ENCODE results near the gene DENND1A.

DENND1A gene

DNA sequence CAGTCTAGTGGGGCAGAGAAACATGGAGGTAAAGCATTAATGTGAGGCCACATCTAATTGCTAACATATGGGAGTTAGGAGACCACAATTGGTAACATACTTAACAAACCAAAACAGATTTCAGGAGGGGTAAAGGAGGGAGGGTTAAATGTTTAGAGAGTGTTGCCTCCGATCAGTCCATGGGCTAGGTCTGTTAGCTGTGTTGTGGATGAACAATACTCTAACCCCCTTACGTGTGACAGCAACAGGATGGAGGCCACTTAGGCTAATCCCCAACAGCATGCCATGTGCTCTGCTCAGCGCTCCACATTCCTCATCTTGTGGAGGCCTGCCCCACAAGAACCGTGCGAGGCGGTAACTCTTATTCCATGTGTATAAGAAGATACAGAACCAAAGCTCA is 406.9 kb downstream of the DENND1A start:
- DNase-seq (ENCODE audit: insufficient read length, low spot score): no peak
- no peak for TF ChIP-seq POLR2A (IDR thresholded peaks at IDR 0.05; ENCODE audit: low read depth, low read length)
- FAIRE-seq: no peak

DNA sequence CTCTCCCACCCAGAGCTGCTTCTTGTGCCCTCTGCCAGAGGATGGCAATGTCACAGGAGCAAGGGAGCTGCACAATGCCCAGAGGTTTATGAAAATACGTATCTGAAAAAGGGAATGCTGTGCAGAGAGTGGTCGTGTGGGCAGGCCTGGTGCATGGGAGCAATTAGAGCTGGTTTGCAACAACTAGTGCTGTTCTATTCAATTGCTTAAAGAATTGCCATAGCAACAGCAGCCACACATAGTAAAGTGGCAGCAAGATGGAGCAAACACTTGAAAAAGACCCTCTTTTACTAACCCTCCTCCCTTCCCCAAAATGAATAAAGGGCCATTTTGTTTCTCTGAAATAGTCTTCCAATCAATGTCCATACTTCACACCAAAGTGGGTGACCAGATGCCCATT is 407.7 kb downstream of the DENND1A start:
- FAIRE-seq (no peak), DNase-seq (ENCODE audit: insufficient read length, low spot score) (no peak)
- TF ChIP-seq POLR2A (IDR thresholded peaks at IDR 0.05; ENCODE audit: low read depth, low read length): no peak

DNA sequence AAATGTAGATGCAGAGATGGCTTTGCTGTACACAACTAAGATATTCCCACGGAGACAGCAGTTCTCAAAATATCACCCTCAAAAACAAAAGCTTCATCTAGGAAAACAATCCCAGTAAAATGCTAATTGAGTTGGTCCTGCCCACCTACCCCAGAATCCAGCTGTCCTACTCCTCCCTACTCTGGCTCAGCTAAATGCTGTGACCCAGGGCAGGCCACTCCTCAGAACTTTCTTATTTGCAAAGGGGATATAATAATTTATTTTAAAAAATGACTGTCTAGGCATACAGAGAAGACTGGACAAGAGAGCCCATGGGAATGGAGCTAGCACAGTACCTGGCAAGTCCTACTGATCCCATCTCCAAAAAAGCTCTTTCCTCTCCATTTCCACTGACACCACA is 411.6 kb downstream of the DENND1A start:
- no peak for FAIRE-seq
- no peak for TF ChIP-seq POLR2A (IDR thresholded peaks at IDR 0.05; ENCODE audit: low read depth, low read length)
- no peak for DNase-seq (ENCODE audit: insufficient read length, low spot score)

DNA sequence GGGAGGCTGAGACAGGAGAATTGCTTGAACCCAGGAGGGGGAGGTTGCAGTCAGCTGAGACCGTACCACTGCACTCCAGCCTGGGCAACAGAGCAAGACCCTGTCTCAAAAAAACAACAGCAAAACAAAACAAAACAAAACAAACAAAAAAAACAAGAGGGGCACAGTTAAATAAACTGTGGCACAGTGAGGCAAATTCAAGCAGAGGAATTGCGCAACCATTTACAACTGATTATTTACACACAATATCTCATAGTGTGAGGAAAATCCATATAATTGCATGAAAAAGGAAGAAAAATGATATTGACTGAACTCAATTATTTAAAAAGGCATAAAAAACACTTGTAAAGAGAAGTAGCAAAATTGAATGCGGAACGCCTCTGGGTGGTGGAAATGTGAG is 412.4 kb downstream of the DENND1A start:
- FAIRE-seq (no peak), DNase-seq (ENCODE audit: insufficient read length, low spot score) (no peak)
- no peak for TF ChIP-seq POLR2A (IDR thresholded peaks at IDR 0.05; ENCODE audit: low read depth, low read length)

DNA sequence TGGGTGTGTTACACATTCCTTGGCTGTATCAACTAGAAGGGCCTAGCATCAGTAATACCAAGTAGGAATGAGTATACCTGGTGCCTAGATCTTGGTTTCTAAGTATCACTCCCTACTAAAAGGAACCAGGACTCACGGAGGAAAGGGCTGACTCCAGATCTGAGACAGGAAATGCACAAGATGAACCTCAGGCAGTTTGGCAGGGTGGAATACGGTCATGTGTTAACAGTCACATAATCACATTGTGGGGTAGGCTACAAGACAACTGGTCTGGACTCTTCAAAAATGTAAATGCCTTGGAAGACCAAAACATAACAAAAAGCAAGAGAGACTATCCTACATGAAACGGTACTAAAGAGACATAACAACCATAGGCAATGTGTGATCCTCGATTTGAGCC is 415.2 kb downstream of the DENND1A start:
- TF ChIP-seq POLR2A (IDR thresholded peaks at IDR 0.05; ENCODE audit: low read depth, low read length): no peak
- no peak for DNase-seq (ENCODE audit: insufficient read length, low spot score)
- no peak for FAIRE-seq

DNA sequence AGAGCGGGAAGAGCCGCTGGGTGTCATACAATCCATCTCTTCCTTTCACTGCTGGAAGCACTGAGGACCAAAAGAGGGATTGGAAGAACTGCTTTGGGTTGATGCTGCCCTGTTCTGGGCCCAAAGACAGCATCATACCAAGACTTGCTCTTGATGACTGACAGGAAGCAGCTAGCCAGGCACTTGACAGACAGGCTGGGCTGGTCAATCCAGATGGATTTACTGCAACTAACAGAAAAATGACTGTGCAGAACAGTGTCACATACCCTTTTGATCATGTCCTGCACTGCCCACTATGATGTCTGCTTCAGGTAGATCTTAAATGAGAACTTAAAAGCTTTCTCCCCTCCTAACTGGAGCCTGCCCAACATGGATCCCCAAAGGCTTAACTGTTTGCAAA is 416.4 kb downstream of the DENND1A start:
- TF ChIP-seq POLR2A (IDR thresholded peaks at IDR 0.05; ENCODE audit: low read depth, low read length): no peak
- no peak for DNase-seq (ENCODE audit: insufficient read length, low spot score)
- FAIRE-seq: no peak

DNA sequence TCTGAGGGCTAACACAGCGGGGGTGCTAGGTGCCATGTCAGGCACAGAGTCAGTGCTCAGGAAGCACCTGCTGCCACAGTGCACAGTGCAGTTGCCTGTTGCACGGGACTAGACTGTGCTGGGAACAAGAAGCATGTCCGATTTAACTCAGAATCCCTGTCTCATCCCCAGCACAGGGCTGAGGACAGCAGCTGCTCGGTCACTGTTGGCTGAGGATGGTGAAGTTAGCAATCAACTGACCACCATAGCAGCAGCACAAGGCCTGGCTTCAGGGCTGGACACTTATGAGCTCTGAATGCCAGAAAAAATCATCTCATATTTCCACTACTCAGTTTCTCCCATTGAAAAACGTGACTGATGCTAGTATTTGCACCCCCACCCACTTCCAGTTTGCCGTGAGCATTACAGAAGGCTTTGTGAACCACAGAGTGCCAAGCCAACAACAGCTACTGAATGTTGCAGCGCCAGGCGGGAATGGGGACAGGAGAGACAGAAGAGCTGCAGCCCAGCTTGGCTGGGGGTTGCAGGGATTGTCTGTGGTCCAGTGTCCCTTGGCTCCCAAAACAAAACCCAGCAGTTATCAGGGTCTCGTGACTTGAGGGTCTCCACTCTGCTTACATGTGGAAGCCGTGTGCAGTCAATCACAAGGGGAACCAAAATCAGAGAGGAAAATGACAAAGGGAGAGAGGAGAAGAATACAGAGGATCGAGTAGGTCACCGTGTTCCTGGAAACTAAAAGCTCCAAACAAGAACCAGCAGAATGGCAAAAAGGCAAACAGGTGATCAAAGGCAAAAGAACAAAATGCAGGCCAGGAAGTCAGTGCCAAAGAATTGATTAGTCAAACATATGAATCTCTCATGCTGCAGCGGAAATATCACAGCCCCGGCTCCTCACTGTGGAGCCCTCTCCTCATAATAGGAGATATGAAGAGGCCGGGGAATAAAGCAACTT is 418.3 kb downstream of the DENND1A start:
- DNase-seq (ENCODE audit: insufficient read length, low spot score) (no peak), FAIRE-seq (no peak)
- TF ChIP-seq POLR2A (IDR thresholded peaks at IDR 0.05; ENCODE audit: low read depth, low read length): no peak

DNA sequence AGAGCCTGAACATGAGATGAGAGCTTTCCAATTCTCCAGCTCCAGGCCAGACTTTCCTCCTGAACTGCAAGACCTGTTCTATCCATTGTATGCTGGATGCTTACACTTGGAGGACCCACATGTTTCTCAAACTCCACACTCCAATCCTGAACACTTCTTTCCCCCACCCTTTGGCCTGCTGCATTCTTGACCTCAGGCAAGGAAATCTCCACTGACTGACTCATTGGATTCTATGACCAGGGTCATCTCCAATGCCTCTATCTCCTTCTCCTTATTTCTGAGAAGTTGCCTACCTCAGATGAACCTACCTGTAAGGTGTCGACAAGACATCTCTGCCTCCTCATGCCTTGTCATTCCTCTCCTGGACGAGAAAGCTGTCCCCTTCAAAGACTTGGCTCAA is 420.3 kb downstream of the DENND1A start:
- FAIRE-seq (no peak), DNase-seq (ENCODE audit: insufficient read length, low spot score) (no peak)
- no peak for TF ChIP-seq POLR2A (IDR thresholded peaks at IDR 0.05; ENCODE audit: low read depth, low read length)

DNA sequence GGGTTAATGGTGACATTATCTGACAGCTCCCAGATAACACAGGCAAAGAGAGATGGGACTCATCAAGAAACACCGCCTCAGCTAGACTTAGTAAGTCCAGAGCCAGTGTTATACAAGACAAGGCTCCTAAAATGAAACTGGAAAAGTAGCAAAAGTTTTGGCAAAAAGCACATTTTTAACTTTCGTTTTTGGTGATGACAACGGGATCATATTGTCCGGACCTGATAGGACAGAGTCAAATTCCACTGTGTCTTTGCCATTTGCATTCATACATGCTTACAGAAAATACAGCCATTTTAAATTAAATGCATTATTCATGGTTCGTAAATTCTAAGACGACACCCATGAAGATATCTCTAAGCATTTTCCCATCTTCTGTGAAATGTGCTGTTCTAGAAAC is 421.9 kb downstream of the DENND1A start:
- DNase-seq (ENCODE audit: insufficient read length, low spot score) (no peak), FAIRE-seq (no peak)
- TF ChIP-seq POLR2A (IDR thresholded peaks at IDR 0.05; ENCODE audit: low read depth, low read length): no peak

DNA sequence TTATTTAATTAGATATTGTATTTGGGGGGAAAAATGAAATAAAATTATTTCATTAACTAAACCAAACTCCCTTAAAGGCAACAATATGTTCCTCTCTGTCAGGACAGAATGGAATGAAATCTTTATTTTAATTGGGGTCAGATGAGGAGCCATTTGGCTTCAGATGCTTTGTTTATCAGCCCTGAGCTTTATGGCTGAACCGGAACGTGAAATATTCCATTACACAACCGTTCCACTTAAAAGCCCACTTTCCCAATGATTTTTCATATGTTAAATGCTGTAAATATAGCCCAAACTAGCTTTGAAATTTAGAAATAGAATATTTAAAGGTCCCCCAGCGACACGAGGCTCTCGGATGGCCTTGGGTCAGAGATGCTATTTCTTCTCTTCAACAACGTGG is 424.4 kb downstream of the DENND1A start:
- TF ChIP-seq POLR2A (IDR thresholded peaks at IDR 0.05; ENCODE audit: low read depth, low read length): no peak
- DNase-seq (ENCODE audit: insufficient read length, low spot score) (no peak), FAIRE-seq (no peak)

DNA sequence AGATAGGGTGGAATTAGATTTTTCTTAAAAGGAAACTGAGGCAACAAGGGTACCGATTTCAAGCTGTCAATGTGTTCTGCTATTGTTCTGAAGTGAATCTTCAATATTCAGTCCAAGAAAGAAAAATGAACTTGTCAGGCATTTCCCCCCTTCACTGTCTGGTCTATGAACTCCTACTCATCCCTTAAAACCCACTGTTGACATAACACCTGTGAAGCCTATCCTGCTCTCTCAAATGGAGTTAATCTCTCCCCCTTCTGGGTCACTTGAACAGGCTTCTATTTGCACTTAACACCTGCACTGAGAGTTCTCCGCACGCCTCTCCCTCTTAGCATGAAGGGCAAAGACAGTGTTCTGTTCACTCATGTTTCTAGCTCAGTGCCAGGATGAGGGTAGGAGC is 429.6 kb downstream of the DENND1A start:
- no peak for TF ChIP-seq POLR2A (IDR thresholded peaks at IDR 0.05; ENCODE audit: low read depth, low read length)
- FAIRE-seq (no peak), DNase-seq (ENCODE audit: insufficient read length, low spot score) (no peak)

DNA sequence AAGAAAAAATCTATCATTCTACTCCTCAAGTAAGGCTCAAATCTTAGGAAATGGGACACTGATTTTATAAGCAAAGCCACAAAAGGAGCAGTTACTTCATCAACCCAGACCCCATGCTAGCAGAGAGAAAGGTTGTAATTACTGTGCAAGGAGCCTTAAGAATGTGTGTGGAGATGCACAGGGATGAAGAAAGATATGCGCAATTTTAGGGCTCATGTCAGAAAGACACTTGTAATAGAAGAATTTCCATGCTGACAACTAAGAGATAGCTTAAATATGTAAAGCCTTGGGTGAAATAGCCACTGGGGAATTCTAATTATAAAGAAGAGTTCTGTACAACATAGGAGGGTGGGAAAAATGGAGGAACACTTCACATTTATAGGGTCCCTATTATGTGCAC is 432.1 kb downstream of the DENND1A start:
- FAIRE-seq (no peak), DNase-seq (ENCODE audit: insufficient read length, low spot score) (no peak)
- TF ChIP-seq POLR2A (IDR thresholded peaks at IDR 0.05; ENCODE audit: low read depth, low read length): no peak

DNA sequence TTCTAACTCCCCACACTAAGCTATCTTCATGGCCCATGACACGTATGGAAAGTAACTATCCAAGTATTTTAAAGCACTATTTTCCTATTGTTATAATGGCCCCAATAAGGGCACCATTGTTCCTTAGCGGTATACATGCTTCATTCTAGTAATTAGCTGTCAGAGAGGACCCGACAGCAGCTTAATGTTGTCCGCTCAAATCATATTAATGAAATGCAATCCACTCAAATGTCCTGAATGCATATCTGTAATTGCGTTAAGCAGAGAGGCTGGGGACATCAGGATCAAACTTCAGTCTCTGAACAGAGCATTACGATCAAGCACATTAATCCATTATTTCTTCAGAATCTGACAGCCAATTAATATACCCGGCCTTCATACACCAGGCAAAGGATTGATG is 434.2 kb downstream of the DENND1A start:
- no peak for TF ChIP-seq POLR2A (IDR thresholded peaks at IDR 0.05; ENCODE audit: low read depth, low read length)
- no peak for FAIRE-seq
- DNase-seq (ENCODE audit: insufficient read length, low spot score): no peak

DNA sequence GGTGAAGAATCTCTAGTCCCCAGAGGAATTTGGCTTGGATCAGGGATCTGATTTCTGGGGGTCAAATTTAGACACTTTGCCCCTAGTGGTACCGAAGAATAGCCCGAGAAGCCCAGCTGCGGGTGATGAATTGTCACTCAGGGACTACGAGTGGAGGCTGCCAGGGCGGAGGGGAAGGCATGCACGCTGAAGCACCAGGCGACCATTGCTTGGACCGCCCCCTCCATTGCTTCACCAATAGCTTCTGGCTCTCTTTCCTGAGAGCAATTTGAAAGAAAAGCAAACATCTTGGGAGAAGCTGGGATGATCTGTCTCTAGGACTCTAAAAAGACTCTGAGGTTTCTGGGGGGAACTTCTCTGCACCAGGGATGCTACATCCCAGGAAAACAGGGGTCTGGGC is 436.3 kb downstream of the DENND1A start:
- FAIRE-seq: no peak
- DNase-seq (ENCODE audit: insufficient read length, low spot score): no peak
- TF ChIP-seq POLR2A (IDR thresholded peaks at IDR 0.05; ENCODE audit: low read depth, low read length): no peak

DNA sequence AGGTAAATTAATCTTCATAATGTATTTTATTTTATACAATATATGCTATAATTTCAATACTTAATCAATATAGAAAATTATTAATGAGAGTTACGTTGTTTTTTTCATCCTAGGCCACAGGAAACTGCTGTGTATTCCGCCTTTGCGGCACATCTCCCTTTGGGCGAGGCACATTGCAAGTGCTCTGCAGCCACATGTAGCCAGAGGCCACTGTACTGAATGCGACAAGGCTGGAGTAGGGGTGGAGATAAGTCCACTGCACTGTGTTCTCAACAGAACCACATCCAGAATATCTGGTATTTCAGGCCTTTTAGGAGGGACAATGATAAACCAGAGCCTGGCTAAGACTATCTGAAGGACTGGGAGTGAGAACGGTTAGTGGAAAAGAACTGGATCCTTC is 439.2 kb downstream of the DENND1A start:
- no peak for TF ChIP-seq POLR2A (IDR thresholded peaks at IDR 0.05; ENCODE audit: low read depth, low read length)
- FAIRE-seq (no peak), DNase-seq (ENCODE audit: insufficient read length, low spot score) (no peak)
